HL-60 (cell line): ENCODE data around the gene ITGAL.
A peak's percentile ranks its signal among the peaks of the same experiment; 100 is the strongest.

Experiments
- DNase-seq, 2 experiments: peaks; one replicate each; pipeline ENCODE4 v3.0.0-alpha.2; 2010 to 2020; ENCODE audit warnings: low read depth in 1 of 2, low spot score in 1 of 2
- H3K27ac ChIP-seq: fragments of 250-450 bp; sonication (Bioruptor Pico); replicated peaks from 2 replicates; pipeline ENCODE4 v1.5.1; 2020; ENCODE audit warnings: mild to moderate bottlenecking, moderate library complexity
- H3K27me3 ChIP-seq: fragments of 250-450 bp; sonication (Bioruptor Pico); 2 replicates; pipeline ENCODE4 v1.5.1; 2021; ENCODE audit warnings: mild to moderate bottlenecking, moderate library complexity; ENCODE audit not compliant: insufficient read depth, poor library complexity, severe bottlenecking
- H3K4me3 ChIP-seq: replicated peaks from 2 replicates; pipeline ENCODE4 v1.5.1; 2011; ENCODE audit warnings: mild to moderate bottlenecking, control low read depth, low read length; ENCODE audit not compliant: insufficient read depth
- CTCF ChIP-seq: IDR thresholded peaks from one replicate; pipeline ENCODE4 v1.5.1; 2011; ENCODE audit warnings: low read length, control low read depth, inconsistent platforms; ENCODE audit not compliant: insufficient read depth
- GABPA ChIP-seq: IDR thresholded peaks from 2 replicates; pipeline ENCODE4 v1.6.1; 2012; ENCODE audit warnings: low read depth
- POLR2AphosphoS5 ChIP-seq: IDR thresholded peaks from 2 replicates; pipeline ENCODE4 v1.6.1; 2012; ENCODE audit warnings: low read depth
- SPI1 ChIP-seq: IDR thresholded peaks from 2 replicates; pipeline ENCODE4 v1.6.1; 2012; ENCODE audit warnings: low read depth, mild to moderate bottlenecking, borderline replicate concordance
- TF ChIP-seq, protein P1 (sequence below): IDR thresholded peaks from 2 replicates; pipeline ENCODE4 v1.6.1; 2012; ENCODE audit warnings: low read depth; ENCODE audit not compliant: insufficient replicate concordance

The ITGAL gene

GRCh38 chr16:30490210-30490609 is 17.7 kb downstream of the ITGAL start:
- no peak for DNase-seq
- Histone ChIP-seq H3K27ac (no peak overlapping the region), H3K4me3 (no peak overlapping the region), H3K27me3 (no peaks in the 10 kb centered on the region)
- no peak for TF ChIP-seq CTCF
- no peak for TF ChIP-seq POLR2AphosphoS5
- TF ChIP-seq, protein P1, sequence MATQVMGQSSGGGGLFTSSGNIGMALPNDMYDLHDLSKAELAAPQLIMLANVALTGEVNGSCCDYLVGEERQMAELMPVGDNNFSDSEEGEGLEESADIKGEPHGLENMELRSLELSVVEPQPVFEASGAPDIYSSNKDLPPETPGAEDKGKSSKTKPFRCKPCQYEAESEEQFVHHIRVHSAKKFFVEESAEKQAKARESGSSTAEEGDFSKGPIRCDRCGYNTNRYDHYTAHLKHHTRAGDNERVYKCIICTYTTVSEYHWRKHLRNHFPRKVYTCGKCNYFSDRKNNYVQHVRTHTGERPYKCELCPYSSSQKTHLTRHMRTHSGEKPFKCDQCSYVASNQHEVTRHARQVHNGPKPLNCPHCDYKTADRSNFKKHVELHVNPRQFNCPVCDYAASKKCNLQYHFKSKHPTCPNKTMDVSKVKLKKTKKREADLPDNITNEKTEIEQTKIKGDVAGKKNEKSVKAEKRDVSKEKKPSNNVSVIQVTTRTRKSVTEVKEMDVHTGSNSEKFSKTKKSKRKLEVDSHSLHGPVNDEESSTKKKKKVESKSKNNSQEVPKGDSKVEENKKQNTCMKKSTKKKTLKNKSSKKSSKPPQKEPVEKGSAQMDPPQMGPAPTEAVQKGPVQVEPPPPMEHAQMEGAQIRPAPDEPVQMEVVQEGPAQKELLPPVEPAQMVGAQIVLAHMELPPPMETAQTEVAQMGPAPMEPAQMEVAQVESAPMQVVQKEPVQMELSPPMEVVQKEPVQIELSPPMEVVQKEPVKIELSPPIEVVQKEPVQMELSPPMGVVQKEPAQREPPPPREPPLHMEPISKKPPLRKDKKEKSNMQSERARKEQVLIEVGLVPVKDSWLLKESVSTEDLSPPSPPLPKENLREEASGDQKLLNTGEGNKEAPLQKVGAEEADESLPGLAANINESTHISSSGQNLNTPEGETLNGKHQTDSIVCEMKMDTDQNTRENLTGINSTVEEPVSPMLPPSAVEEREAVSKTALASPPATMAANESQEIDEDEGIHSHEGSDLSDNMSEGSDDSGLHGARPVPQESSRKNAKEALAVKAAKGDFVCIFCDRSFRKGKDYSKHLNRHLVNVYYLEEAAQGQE: no peak
- no peak for TF ChIP-seq GABPA
- no peak for TF ChIP-seq SPI1

DNA sequence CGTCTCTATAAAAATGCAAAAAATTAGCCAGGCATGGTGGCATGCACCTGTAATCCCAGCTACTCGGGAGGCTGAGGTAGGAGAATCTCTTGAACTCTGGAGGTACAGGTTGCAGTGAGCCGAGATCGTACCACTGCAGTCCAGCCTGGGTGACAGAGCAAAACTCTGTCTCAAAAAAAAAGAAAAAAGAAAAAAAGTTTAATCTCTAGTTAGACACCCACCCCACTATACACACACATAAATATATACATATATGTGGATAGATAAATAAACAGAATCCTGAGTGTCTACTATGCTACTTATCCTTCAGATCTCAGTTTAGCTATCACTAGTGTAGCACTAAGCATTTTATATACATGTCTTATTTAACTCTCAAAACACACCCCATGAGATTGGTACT is 18.7 kb downstream of the ITGAL start:
- Histone ChIP-seq H3K4me3 (no peak overlapping the region), H3K27ac (no peak overlapping the region), H3K27me3 (no peaks in the 10 kb centered on the region)
- TF ChIP-seq GABPA (no peak), POLR2AphosphoS5 (no peak), SPI1 (no peak), CTCF (no peak)
- TF ChIP-seq, protein P1: no peak
- no peak for DNase-seq

- Histone ChIP-seq H3K27ac (no peak overlapping the region), H3K4me3 (no peak overlapping the region), H3K27me3 (no peaks in the 10 kb centered on the region)
- TF ChIP-seq, protein P1: no peak
- TF ChIP-seq GABPA: no peak
- peak in 1 of 2 experiments; percentile 23 for DNase-seq
These were observed 19.3 kb downstream of the ITGAL start for GRCh38 chr16:30491744-30492308.

DNA sequence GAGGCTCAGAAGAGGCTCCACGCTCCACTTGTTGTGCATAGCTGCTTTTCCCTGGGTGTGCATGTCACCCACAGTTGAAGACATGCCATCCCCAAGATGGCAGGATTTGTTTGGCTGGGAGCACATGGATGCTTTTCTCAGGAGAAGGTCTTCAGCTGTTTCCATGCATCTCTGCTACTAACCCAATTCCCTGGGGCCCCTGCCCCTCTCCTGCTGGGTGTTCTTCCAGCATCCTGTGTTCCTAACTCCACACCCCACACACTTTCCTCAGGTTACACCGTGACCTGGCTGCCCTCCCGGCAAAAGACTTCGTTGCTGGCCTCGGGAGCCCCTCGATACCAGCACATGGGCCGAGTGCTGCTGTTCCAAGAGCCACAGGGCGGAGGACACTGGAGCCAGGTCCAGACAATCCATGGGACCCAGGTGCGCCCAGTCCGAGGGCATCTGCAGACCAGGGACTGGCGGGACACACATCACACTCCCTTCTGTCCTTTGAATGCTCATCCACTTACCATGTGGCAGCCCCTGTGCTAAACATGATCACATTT is 21.5 kb downstream of the ITGAL start:
- TF ChIP-seq, protein P1: no peak
- TF ChIP-seq GABPA (no peak), SPI1 (no peak), CTCF (no peak), POLR2AphosphoS5 (no peak)
- Histone ChIP-seq H3K27ac (no peak overlapping the region), H3K4me3 (no peak overlapping the region), H3K27me3 (no peaks in the 10 kb centered on the region)
- DNase-seq: no peak
